IMR-90 (cell line): ENCODE measurements around the gene GLDC. TPM values are rescaled to one million over a fixed set of nuclear protein-coding genes. Genes with fewer than 3 reads are reported as not detected.

Source experiments
- ATAC-seq: fragments of 200-7000 bp; cut with Tn5 transposase; 2 replicates; pipeline ENCODE4 v1.9.1; 2020; ENCODE audit warnings: low read depth, mild to moderate bottlenecking, moderate library complexity
- BruUV-seq: library from RNA; stranded (reverse); fragments of 400-500 nt; replicated peaks from 2 replicates; lab custom pipeline; 2021; lab: Mats Ljungman, UMichigan
- CTCF ChIA-PET: fragments of 300-600 bp; formaldehyde crosslinking; extraction: SDS; loops from one replicate; lab custom pipeline; 2021; ENCODE audit warnings: antibody characterized with exemption; lab: Yijun Ruan, JAX
- POLR2A ChIA-PET: fragments of 300-600 bp; sonication (Branson Sonifier 250); formaldehyde crosslinking; loops from one replicate; lab custom pipeline; 2022; ENCODE audit warnings: antibody characterized with exemption; ENCODE audit not compliant: unreplicated experiment; lab: Charles Lee
- DNase-seq: peaks from one replicate; pipeline ENCODE4 v3.0.0; 2013
- H2AFZ ChIP-seq: replicated peaks from 2 replicates; pipeline ENCODE3; 2013; ENCODE audit warnings: low read length, mild to moderate bottlenecking; ENCODE audit not compliant: poor library complexity
- H2AK5ac ChIP-seq: 2 replicates; pipeline ENCODE4 v1.6.1; 2013; ENCODE audit warnings: low read depth, low read length, inconsistent platforms
- H2AK9ac ChIP-seq: replicated peaks from 2 replicates; pipeline ENCODE3; 2013; ENCODE audit warnings: mild to moderate bottlenecking, low read depth, low read length, moderate library complexity; ENCODE audit not compliant: poor library complexity
- H2BK120ac ChIP-seq: 2 replicates; pipeline ENCODE4 v1.6.1; 2013; ENCODE audit warnings: low read depth, low read length, inconsistent platforms
- H2BK15ac ChIP-seq: 3 replicates; pipeline ENCODE4 v1.6.1; 2013; ENCODE audit warnings: low read depth, low read length, inconsistent platforms
- H2BK20ac ChIP-seq: 2 replicates; pipeline ENCODE4 v1.6.1; 2013; ENCODE audit warnings: low read depth, mild to moderate bottlenecking, inconsistent platforms, low read length, moderate library complexity
- H2BK5ac ChIP-seq: 2 replicates; pipeline ENCODE4 v1.6.1; 2013; ENCODE audit warnings: mild to moderate bottlenecking, low read depth, low read length, inconsistent platforms; ENCODE audit not compliant: poor library complexity, severe bottlenecking
- H3K14ac ChIP-seq: replicated peaks from 2 replicates; pipeline ENCODE4 v1.6.1; 2013; ENCODE audit warnings: low read depth, low read length, inconsistent platforms
- H3K18ac ChIP-seq: 2 replicates; pipeline ENCODE4 v1.6.1; 2013; ENCODE audit warnings: low read depth, low read length, control low read depth
- H3K23ac ChIP-seq: 2 replicates; pipeline ENCODE4 v1.6.1; 2013; ENCODE audit warnings: low read depth, low read length, inconsistent platforms
- H3K27ac ChIP-seq: 2 replicates; pipeline ENCODE4 v1.5.1; 2013; ENCODE audit warnings: mild to moderate bottlenecking, control low read depth, low read length; ENCODE audit not compliant: insufficient read depth
- H3K27me3 ChIP-seq: 2 replicates; pipeline ENCODE4 v1.6.1; 2013; ENCODE audit warnings: low read length; ENCODE audit not compliant: control insufficient read depth, insufficient read depth
- H3K36me3 ChIP-seq: 2 replicates; pipeline ENCODE4 v1.6.1; 2013; ENCODE audit warnings: low read length, mixed read lengths; ENCODE audit not compliant: control insufficient read depth, insufficient read depth
- H3K4ac ChIP-seq: 2 replicates; pipeline ENCODE4 v1.6.1; 2013; ENCODE audit warnings: low read depth, low read length, inconsistent platforms
- H3K4me1 ChIP-seq: 2 replicates; pipeline ENCODE4 v1.6.1; 2013; ENCODE audit warnings: low read length, mixed read lengths; ENCODE audit not compliant: control insufficient read depth, insufficient read depth
- H3K4me2 ChIP-seq: 2 replicates; pipeline ENCODE4 v1.6.1; 2013; ENCODE audit warnings: low read depth, mild to moderate bottlenecking, control low read depth, low read length, moderate library complexity
- H3K4me3 ChIP-seq: 2 replicates; pipeline ENCODE4 v1.5.1; 2013; ENCODE audit warnings: low read depth, mild to moderate bottlenecking, control low read depth, low read length, moderate library complexity; ENCODE audit not compliant: insufficient read depth
- H3K56ac ChIP-seq: 2 replicates; pipeline ENCODE4 v1.6.1; 2013; ENCODE audit warnings: low read length, inconsistent platforms; ENCODE audit not compliant: insufficient read depth; ENCODE audit errors: extremely low read depth
- H3K79me1 ChIP-seq, 2 experiments: 2 replicates each; pipeline ENCODE4 v1.6.1; 2013; ENCODE audit warnings: low read length in 2 of 2, inconsistent platforms in 1 of 2, low read depth in 1 of 2
- H3K9ac ChIP-seq: 2 replicates; pipeline ENCODE4 v1.6.1; 2013; ENCODE audit warnings: low read depth, low read length, control low read depth
- H3K9me1 ChIP-seq: 2 replicates; pipeline ENCODE4 v1.6.1; 2013; ENCODE audit warnings: low read length, inconsistent platforms; ENCODE audit not compliant: insufficient read depth
- H3K9me3 ChIP-seq: 2 replicates; pipeline ENCODE4 v1.6.1; 2013; ENCODE audit warnings: low read length; ENCODE audit not compliant: control insufficient read depth, insufficient read depth
- H4K20me1 ChIP-seq: 2 replicates; pipeline ENCODE4 v1.6.1; 2013; ENCODE audit warnings: low read length, inconsistent platforms; ENCODE audit not compliant: insufficient read depth
- H4K5ac ChIP-seq: 2 replicates; pipeline ENCODE4 v1.6.1; 2013; ENCODE audit warnings: mild to moderate bottlenecking, low read depth, low read length, control low read depth
- H4K8ac ChIP-seq, 2 experiments: 2 replicates each; pipeline ENCODE4 v1.6.1; 2013; ENCODE audit warnings: low read depth in 2 of 2, low read length in 2 of 2, control low read depth in 1 of 2, inconsistent platforms in 1 of 2
- H4K91ac ChIP-seq: 2 replicates; pipeline ENCODE4 v1.6.1; 2013; ENCODE audit warnings: low read depth, low read length, inconsistent platforms; ENCODE audit not compliant: insufficient read depth
- ELK1 ChIP-seq: fragments of 150-350 bp; IDR thresholded peaks from 2 replicates; pipeline ENCODE4 v1.6.1; 2016; ENCODE audit warnings: low read depth, mild to moderate bottlenecking, low read length, moderate library complexity, borderline replicate concordance
- MAFK ChIP-seq: IDR thresholded peaks from 2 replicates; pipeline ENCODE4 v1.6.1; 2012; ENCODE audit warnings: low read depth, low read length, improper control_type of control experiment
- MXI1 ChIP-seq: IDR thresholded peaks from 2 replicates; pipeline ENCODE4 v1.6.1; 2012; ENCODE audit warnings: low read depth, mild to moderate bottlenecking, low read length, moderate library complexity, borderline replicate concordance
- NFE2L2 ChIP-seq: fragments of 150-350 bp; IDR thresholded peaks from 2 replicates; pipeline ENCODE4 v1.6.1; 2016; ENCODE audit warnings: low read depth, mild to moderate bottlenecking, low read length
- POLR2A ChIP-seq: IDR thresholded peaks from 2 replicates; pipeline ENCODE4 v1.6.1; 2012; ENCODE audit warnings: mild to moderate bottlenecking, low read depth, low read length
- RCOR1 ChIP-seq: IDR thresholded peaks from 2 replicates; pipeline ENCODE4 v1.6.1; 2012; ENCODE audit warnings: mild to moderate bottlenecking, low read length, improper control_type of control experiment; ENCODE audit not compliant: insufficient replicate concordance
- USF2 ChIP-seq: fragments of 150-350 bp; IDR thresholded peaks from 2 replicates; pipeline ENCODE4 v1.6.1; 2017; ENCODE audit warnings: mild to moderate bottlenecking, antibody characterized with exemption, low read length, low read depth
- WGBS, 2 experiments: methylation state at CpG; one replicate each; pipeline versions ENCODE4 v1.1.5 to v1.1.7; 2013; ENCODE audit warnings: missing lambda C conversion rate in 2 of 2; ENCODE audit not compliant: insufficient read length in 1 of 2; ENCODE audit errors: extremely low coverage in 2 of 2; 5-methylcytosine and 5-hydroxymethylcytosine counted together
- dilution Hi-C: fragments of 300-500 bp; cut with HindIII; formaldehyde crosslinking; loops from one replicate; pipeline ENCODE4 v1.14.3; 2018; ENCODE audit warnings: low sequenced_read_pairs; ENCODE audit not compliant: unreplicated experiment
- in situ Hi-C: fragments of 300-500 bp; cut with MboI; formaldehyde crosslinking; loops from 3 replicates; pipeline ENCODE4 v1.14.3; 2019; ENCODE audit warnings: low sequenced_read_pairs, inconsistent platforms, mixed read lengths
- intact Hi-C: fragments of 100-400 bp; cut with micrococcal nuclease; formaldehyde crosslinking; loops from 2 replicates; pipeline ENCODE4 v1.10.0; 2022
- polyA plus RNA-seq, 3 experiments: library from polyadenylated mRNA; depleted of rRNA; stranded (reverse); fragments of >200 nt; gene quantifications; 2 replicates each; pipeline ENCODE4 v1.2.3, GENCODE V29; 2012; ENCODE audit warnings: low replicate concordance in 1 of 3
- total RNA-seq: library from RNA; depleted of rRNA; stranded (reverse); fragments of >200 nt; gene quantifications from 2 replicates; pipeline ENCODE4 v1.2.3, GENCODE V29; 2012
- TF ChIP-seq, protein P1 (sequence below): conservative IDR thresholded peaks from 2 replicates; pipeline ENCODE4 v1.5.1; 2012; ENCODE audit warnings: mild to moderate bottlenecking, low read depth, low read length, improper control_type of control experiment

GLDC gene
- total and polyA plus RNA-seq, 2 of the 4 experiments (the other 2 are of a cell fraction) = 0.36 to 0.50 TPM

- ChIA-PET CTCF (interaction anchor here (0.6 kb wide), 1 partner anchor 28 kb away, joined by 4 read pairs; no protein-coding TSS in a partner anchor), POLR2A (no interaction called here)
- TF ChIP-seq MXI1 = no peak
- TF ChIP-seq USF2 = no peak
- TF ChIP-seq, protein P1, sequence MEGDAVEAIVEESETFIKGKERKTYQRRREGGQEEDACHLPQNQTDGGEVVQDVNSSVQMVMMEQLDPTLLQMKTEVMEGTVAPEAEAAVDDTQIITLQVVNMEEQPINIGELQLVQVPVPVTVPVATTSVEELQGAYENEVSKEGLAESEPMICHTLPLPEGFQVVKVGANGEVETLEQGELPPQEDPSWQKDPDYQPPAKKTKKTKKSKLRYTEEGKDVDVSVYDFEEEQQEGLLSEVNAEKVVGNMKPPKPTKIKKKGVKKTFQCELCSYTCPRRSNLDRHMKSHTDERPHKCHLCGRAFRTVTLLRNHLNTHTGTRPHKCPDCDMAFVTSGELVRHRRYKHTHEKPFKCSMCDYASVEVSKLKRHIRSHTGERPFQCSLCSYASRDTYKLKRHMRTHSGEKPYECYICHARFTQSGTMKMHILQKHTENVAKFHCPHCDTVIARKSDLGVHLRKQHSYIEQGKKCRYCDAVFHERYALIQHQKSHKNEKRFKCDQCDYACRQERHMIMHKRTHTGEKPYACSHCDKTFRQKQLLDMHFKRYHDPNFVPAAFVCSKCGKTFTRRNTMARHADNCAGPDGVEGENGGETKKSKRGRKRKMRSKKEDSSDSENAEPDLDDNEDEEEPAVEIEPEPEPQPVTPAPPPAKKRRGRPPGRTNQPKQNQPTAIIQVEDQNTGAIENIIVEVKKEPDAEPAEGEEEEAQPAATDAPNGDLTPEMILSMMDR = peak; percentile 19; the same call in 1 of the 2 replicates
- no peak for TF ChIP-seq NFE2L2
- TF ChIP-seq RCOR1 = no peak
- TF ChIP-seq MAFK = no peak
- no peak for TF ChIP-seq ELK1
- TF ChIP-seq POLR2A = no peak
- H3K23ac ChIP-seq = no peak overlapping the region
- H3K36me3 ChIP-seq = no peaks in the 10 kb centered on the region
- H3K4me1 ChIP-seq = peaks cover 9% of the 10 kb centered on the region
- peak overlapping the region; percentile 44; the same call in 1 of the 2 replicates for H2BK20ac ChIP-seq
- peak overlapping the region; percentile 83; the same call in 1 of the 2 replicates for H3K4me2 ChIP-seq
- peak overlapping the region; percentile 1; the same call in 1 of the 2 replicates for H4K5ac ChIP-seq
- no peaks in the 10 kb centered on the region for H3K9me3 ChIP-seq
- H3K14ac ChIP-seq = peak overlapping the region; percentile 54; the same call in 1 of the 2 replicates
- H3K18ac ChIP-seq = 0 out of 2 replicates have a peak overlapping the region, but pooled peaks have one; percentile 34
- H2BK5ac ChIP-seq = peak overlapping the region; percentile 73
- no peaks in the 10 kb centered on the region for H3K27me3 ChIP-seq
- H3K9me1 ChIP-seq = peaks cover 5% of the 10 kb centered on the region; the same call in 1 of the 2 replicates
- ATAC-seq = peak; percentile 86
- peak overlapping the region; percentile 71; the same call in 1 of the 2 replicates for H2AK5ac ChIP-seq
- H4K8ac ChIP-seq = peak overlapping the region; percentile 11 to 22; a peak in 1 of 4 replicates
- no TSS peak for BruUV-seq
- peak overlapping the region; percentile 13 for H4K91ac ChIP-seq
- H3K27ac ChIP-seq = peak overlapping the region; percentile 67
- 40% methylated on average over 1 of the region's 3 CpGs; no CpG with 5 or more reads in 1 of the 2 experiments for WGBS, 2 experiments
- H3K79me1 ChIP-seq = no peaks in the 10 kb centered on the region
- no peak overlapping the region for H3K9ac ChIP-seq
- peak overlapping the region; percentile 70 for H3K4ac ChIP-seq
- peak overlapping the region; percentile 45; the same call in 1 of the 2 replicates for H2BK120ac ChIP-seq
- in situ Hi-C loops = no loop called here
- peak overlapping the region; percentile 58 for H2AFZ ChIP-seq
- peak; percentile 83 for DNase-seq
- H2AK9ac ChIP-seq = peak overlapping the region; percentile 75
- intact Hi-C loops = no loop called here
- dilution Hi-C loops = no loop called here
- peak overlapping the region; percentile 61; the same call in 1 of the 3 replicates for H2BK15ac ChIP-seq
- no peak overlapping the region for H3K4me3 ChIP-seq
- H3K56ac ChIP-seq = no peak overlapping the region
- H4K20me1 ChIP-seq = peaks cover 7% of the 10 kb centered on the region
Measured at GRCh38 chr9:6552033-6552432, 93.5 kb downstream of the GLDC start.
